Neural progenitor cell (in vitro differentiated cells): ENCODE measurements around the gene LSM10.

Source experiments
- EZH2 ChIP-seq: fragments of 200-600 bp; sonication (generic); IDR thresholded peaks from 2 replicates; pipeline ENCODE4 v1.6.1; 2017; ENCODE audit warnings: antibody characterized with exemption, mild to moderate bottlenecking, moderate library complexity
- TF ChIP-seq, protein P1 (sequence below): fragments of 200-600 bp; sonication (generic); IDR thresholded peaks from 2 replicates; pipeline ENCODE4 v1.5.1; 2017; ENCODE audit warnings: antibody characterized with exemption, mild to moderate bottlenecking

DNA sequence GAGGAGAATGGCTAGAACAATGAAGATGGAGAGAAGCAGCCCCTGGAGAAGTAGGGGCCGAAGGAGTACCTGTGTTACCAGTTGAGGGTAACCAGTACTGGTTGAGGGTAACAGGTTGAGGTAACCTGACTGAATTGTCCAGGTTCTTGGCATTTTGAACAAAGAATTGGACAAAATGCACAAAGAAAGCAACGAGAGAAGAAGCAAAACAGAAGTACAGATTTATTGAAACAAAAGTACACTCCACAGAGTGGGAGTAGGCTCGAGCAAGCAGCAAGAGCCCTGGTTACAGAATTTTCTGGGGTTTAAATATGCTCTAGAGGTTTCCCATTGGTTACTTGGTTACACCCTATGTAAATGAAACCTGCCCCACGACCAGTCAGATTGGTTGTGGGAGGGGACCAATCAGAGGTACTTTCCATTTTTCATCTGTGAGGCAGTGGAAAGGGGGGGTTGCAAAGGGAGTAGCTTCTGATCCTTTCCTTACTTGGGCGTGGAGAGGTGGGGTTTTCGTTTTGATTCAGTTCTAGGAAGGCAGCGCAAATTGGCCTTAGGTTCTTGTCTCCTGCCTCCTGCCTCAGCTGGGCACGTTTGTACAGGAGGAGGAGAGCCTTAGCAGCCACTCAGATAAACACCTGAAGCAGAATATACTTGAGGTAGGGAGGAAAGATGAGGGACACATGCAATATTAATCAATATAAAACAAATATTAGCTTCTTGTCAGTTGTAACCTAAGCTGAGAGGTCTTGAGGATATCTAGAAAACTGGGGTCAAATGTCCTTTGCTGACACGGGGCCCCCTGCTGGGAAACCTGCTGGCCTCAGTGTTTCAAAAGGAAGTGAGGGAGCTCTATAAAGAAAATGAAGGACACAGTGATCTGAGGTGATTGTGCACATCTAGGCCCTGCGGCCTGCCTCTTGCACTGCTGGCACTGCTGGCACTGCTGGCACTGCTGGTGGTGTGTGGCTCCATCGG lies 14.3 kb upstream of the LSM10 start:
- TF ChIP-seq EZH2, result no peak
- TF ChIP-seq, protein P1, sequence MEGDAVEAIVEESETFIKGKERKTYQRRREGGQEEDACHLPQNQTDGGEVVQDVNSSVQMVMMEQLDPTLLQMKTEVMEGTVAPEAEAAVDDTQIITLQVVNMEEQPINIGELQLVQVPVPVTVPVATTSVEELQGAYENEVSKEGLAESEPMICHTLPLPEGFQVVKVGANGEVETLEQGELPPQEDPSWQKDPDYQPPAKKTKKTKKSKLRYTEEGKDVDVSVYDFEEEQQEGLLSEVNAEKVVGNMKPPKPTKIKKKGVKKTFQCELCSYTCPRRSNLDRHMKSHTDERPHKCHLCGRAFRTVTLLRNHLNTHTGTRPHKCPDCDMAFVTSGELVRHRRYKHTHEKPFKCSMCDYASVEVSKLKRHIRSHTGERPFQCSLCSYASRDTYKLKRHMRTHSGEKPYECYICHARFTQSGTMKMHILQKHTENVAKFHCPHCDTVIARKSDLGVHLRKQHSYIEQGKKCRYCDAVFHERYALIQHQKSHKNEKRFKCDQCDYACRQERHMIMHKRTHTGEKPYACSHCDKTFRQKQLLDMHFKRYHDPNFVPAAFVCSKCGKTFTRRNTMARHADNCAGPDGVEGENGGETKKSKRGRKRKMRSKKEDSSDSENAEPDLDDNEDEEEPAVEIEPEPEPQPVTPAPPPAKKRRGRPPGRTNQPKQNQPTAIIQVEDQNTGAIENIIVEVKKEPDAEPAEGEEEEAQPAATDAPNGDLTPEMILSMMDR, result no peak
